ENCODE results near the gene ARID3A.

The ARID3A gene

GRCh38 chr19:991174-991931 is 65.5 kb downstream of the ARID3A start:
- no peak for DNase-seq

GRCh38 chr19:991932-992669 is 66.3 kb downstream of the ARID3A start:
- no peak for DNase-seq

- DNase-seq, result no peak
These were observed 66.8 kb downstream of the ARID3A start for GRCh38 chr19:992670-993055.

GRCh38 chr19:993361-993830 is 67.6 kb downstream of the ARID3A start:
- DNase-seq, result no peak

GRCh38 chr19:993831-994393 is 68.1 kb downstream of the ARID3A start:
- no peak for DNase-seq

GRCh38 chr19:994516-994915 is 68.7 kb downstream of the ARID3A start:
- no peak for DNase-seq

- no peak for DNase-seq
These were observed 69.4 kb downstream of the ARID3A start for GRCh38 chr19:995051-995827.

- no peak for DNase-seq
These were observed 70.4 kb downstream of the ARID3A start for GRCh38 chr19:996051-996838.

- DNase-seq, result no peak
These were observed 72.2 kb downstream of the ARID3A start for GRCh38 chr19:998064-998463.

GRCh38 chr19:999379-999719 is 73.5 kb downstream of the ARID3A start:
- no peak for DNase-seq

GRCh38 chr19:1000095-1000494 is 74.3 kb downstream of the ARID3A start, which contains the start of gene GRIN3B:
GRIN3B (plus strand) TSS chr19:1000419; CDS start chr19:1000438, 19 bp downstream.
- no peak for DNase-seq

GRCh38 chr19:1000591-1001537 is 75.0 kb downstream of the ARID3A start:
- DNase-seq, result no peak

- no peak for DNase-seq
These were observed 75.8 kb downstream of the ARID3A start for GRCh38 chr19:1001538-1002166.

- DNase-seq, result no peak
These were observed 76.8 kb downstream of the ARID3A start for GRCh38 chr19:1002600-1002999.

GRCh38 chr19:1003283-1003682 is 77.4 kb downstream of the ARID3A start:
- DNase-seq, result no peak

- DNase-seq, result no peak
These were observed 78.5 kb downstream of the ARID3A start for GRCh38 chr19:1004204-1004802.

GRCh38 chr19:1004803-1005664 is 79.2 kb downstream of the ARID3A start:
- DNase-seq, result no peak

- no peak for DNase-seq
These were observed 81.0 kb downstream of the ARID3A start for GRCh38 chr19:1006711-1007398.

Measured in SIG-M5 (cell line).